Cardiac muscle cell (in vitro differentiated cells and primary cell): ENCODE data around the gene CHST9. TPM values are rescaled to one million over a fixed set of nuclear protein-coding genes. Genes with fewer than 3 reads are reported as not detected.
"Not testable (repeated sequence)": the region's sequence is repeated elsewhere in the genome, so short reads cannot be mapped to it uniquely, and the experiment has no call there.

ENCODE experiments used
- DNase-seq, 2 donors: peaks; one replicate each; pipeline versions ENCODE4 v3.0.0 to v3.0.0-alpha.2; 2010 to 2017; ENCODE audit warnings: low read depth in 1 of 2, low spot score in 1 of 2
- H3K27ac ChIP-seq: fragments of 200-600 bp; sonication (generic); 2 replicates; pipeline ENCODE4 v1.5.1; 2016
- H3K27me3 ChIP-seq: fragments of 200-600 bp; sonication (generic); 2 replicates; pipeline ENCODE4 v1.6.0; 2016; ENCODE audit warnings: control low read depth
- H3K36me3 ChIP-seq: fragments of 200-600 bp; sonication (generic); 2 replicates; pipeline ENCODE4 v1.5.1; 2016; ENCODE audit warnings: control low read depth
- H3K4me1 ChIP-seq: fragments of 200-600 bp; sonication (generic); 2 replicates; pipeline ENCODE4 v1.8.1; 2017; ENCODE audit warnings: low read depth, mild to moderate bottlenecking, mixed run types
- H3K4me3 ChIP-seq: fragments of 200-600 bp; sonication (generic); 2 replicates; pipeline ENCODE4 v1.5.1; 2016; ENCODE audit warnings: mild to moderate bottlenecking
- H3K9me3 ChIP-seq: fragments of 200-600 bp; sonication (generic); 2 replicates; pipeline ENCODE4 v1.5.1; 2017; ENCODE audit warnings: low read depth, mild to moderate bottlenecking, control low read depth
- CTCF ChIP-seq: IDR thresholded peaks from 2 replicates; pipeline ENCODE4 v1.5.1; 2012; ENCODE audit warnings: low read depth, mild to moderate bottlenecking, low read length
- polyA plus RNA-seq: library from polyadenylated mRNA; unstranded; fragments of >200 nt; fragmentation: Nextera tagmentation; extraction: Ambion mirVana; gene quantifications from 2 replicates; pipeline ENCODE4 v1.2.1, GENCODE V29; 2016
- total RNA-seq: library from RNA; depleted of rRNA; stranded (reverse); fragments of >200 nt; gene quantifications from 2 replicates; pipeline ENCODE4 v1.2.3, GENCODE V29; 2016

CHST9 gene
- total and polyA plus RNA-seq, 2 experiments from 2014 or later: 0.36 TPM; not detected in 1

DNA sequence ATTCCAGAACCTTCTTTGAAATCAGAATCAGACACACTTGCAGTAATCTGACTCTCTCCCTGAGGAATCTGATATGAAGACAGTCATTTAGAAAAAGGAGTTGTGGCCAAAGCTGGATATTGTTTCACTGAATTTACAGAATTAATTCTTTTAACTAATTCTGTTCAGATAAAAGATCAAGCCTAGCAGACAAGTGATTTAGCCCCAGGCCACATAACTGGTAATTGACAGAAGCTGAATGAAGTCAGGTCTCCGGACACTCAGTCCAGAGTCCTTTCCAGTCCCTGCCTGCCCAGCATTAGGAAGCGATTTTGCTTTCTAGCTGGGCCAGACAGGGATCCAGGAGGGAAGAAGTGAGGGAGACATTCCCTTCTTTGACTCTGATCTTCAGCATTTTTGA is 208.9 kb downstream of the CHST9 start:
- no peak for TF ChIP-seq CTCF
- no peaks in the 10 kb centered on the region for H3K9me3 ChIP-seq

GRCh38 chr18:26972549-26972948 is 212.6 kb downstream of the CHST9 start:
- not testable (repeated sequence) for H3K27me3 ChIP-seq, H3K9me3 ChIP-seq, H3K4me3 ChIP-seq, H3K36me3 ChIP-seq, DNase-seq, H3K27ac ChIP-seq, H3K4me1 ChIP-seq

More for the DNA sequence above, 208.9 kb downstream of the CHST9 start:
- Histone ChIP-seq H3K36me3 (no peaks in the 10 kb centered on the region), H3K27ac (no peak overlapping the region), H3K4me1 (no peaks in the 10 kb centered on the region), H3K27me3 (no peaks in the 10 kb centered on the region), H3K4me3 (no peak overlapping the region)
- DNase-seq: no peak

DNA sequence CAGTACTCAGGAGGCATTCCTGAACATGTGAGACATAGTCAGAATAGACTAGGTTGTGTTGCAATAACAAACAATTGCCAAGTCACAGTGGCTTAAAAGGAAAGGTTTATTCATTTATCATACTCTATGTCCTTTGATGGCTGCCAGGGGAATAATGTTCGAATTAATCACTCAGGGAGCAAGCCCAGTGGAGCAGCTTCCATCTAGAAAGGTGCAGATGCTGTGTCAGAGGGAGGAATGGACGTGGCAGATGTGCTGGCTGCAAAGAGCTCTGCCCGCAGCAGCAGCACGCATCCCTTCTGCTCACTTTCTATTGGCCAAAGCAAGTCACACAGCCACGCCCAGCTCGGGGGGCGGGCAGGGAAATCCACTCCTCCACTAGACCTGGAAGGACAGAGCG is 213.7 kb downstream of the CHST9 start:
- no peak for TF ChIP-seq CTCF
- Histone ChIP-seq H3K36me3 (no peaks in the 10 kb centered on the region), H3K27ac (no peak overlapping the region), H3K9me3 (no peaks in the 10 kb centered on the region), H3K4me3 (no peak overlapping the region), H3K27me3 (no peaks in the 10 kb centered on the region), H3K4me1 (no peaks in the 10 kb centered on the region)
- DNase-seq: no peak

DNA sequence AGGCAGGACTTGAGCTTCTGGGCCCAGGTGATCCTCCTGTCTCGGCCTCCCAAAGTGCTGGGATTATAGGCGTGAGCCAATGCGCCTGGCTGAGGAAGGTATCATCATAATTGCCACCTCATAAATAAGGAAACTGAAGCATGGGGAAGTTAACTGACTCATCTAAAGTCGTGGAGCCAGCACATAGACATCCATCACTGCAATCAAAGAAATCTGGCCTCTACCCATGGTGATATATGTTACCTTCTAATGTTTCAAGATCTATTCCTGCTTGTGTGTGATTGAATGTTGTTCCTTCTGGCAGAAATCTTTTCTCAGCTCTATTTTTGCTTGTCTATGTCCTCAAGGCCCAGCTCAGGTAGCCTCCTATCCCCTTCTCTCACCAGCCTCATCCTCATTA is 214.5 kb downstream of the CHST9 start:
- no peak for TF ChIP-seq CTCF

DNA sequence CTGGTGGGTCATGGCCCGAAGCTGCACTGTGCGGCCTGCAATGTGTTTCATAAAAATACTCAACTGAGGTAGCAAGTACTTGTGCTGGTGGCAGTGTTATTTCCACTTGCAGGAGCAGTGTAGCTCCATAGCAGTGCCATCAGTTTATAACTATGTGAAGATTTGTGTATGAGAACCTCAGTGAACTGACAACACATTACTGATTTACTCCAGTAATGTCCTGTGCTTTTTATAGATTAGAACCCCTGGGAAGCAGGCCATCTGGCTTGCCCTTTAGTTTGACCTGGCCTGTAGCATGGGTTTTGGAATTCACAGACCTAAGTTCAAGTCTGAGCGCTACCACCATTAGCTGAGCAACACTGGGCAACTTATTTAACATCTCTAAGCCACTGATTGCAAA is 219.9 kb downstream of the CHST9 start:
- Histone ChIP-seq H3K27ac (no peak overlapping the region), H3K27me3 (no peaks in the 10 kb centered on the region), H3K4me1 (no peaks in the 10 kb centered on the region), H3K36me3 (no peaks in the 10 kb centered on the region), H3K9me3 (no peaks in the 10 kb centered on the region), H3K4me3 (no peak overlapping the region)
- no peak for DNase-seq
- TF ChIP-seq CTCF: no peak

More for the DNA sequence above, 214.5 kb downstream of the CHST9 start:
- Histone ChIP-seq H3K27me3 (no peaks in the 10 kb centered on the region), H3K4me3 (no peak overlapping the region), H3K27ac (no peak overlapping the region), H3K36me3 (no peaks in the 10 kb centered on the region), H3K4me1 (no peaks in the 10 kb centered on the region), H3K9me3 (no peaks in the 10 kb centered on the region)
- no peak for DNase-seq

DNA sequence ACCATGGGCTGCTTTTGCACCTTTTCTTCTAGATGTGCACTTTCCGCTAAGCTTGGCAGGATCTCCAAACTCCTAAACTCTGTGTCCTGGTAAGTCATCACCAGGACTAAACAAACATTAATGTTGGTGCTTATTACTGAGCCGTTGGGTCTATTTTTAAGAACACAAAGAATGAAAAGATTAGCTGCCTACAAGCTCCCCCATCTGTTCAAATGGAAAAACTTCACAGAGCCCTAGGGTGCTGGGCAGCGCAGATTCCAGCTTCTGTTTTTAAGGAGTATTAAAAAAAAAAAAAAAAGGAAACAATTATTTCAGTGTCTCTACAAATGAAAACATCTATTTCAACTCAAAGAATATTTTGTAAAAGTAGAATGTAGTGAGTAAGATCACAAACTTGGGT is 221.8 kb downstream of the CHST9 start:
- H3K36me3 ChIP-seq: no peaks in the 10 kb centered on the region
- DNase-seq: peak; percentile 13 to 28
- no peaks in the 10 kb centered on the region for H3K9me3 ChIP-seq
- peak; percentile 24 for TF ChIP-seq CTCF
- no peak overlapping the region for H3K4me3 ChIP-seq
- no peak overlapping the region for H3K27ac ChIP-seq
- H3K27me3 ChIP-seq: no peaks in the 10 kb centered on the region
- H3K4me1 ChIP-seq: no peaks in the 10 kb centered on the region
